Transverse colon (tissue), 3 donors: ENCODE results near the gene ELANE.

Experiments used
- CTCF ChIP-seq, 5 experiments: fragments of 200-600 bp in 3 of 5; fragments of 450-650 bp in 2 of 5; sonication (generic) in 3 of 5; IDR thresholded peaks; 1 replicate in 2 of 5; 2 replicates in 3 of 5; pipeline ENCODE4 v1.5.1; 2016 to 2017; ENCODE audit warnings: antibody characterized with exemption in 5 of 5, inconsistent platforms in 3 of 5, mild to moderate bottlenecking in 2 of 5, moderate library complexity in 1 of 5
- EP300 ChIP-seq: sonication (generic); formaldehyde crosslinking; IDR thresholded peaks from one replicate; pipeline ENCODE4 v1.6.1; 2017; ENCODE audit warnings: antibody characterized with exemption, low read depth
- POLR2A ChIP-seq: fragments of 450-650 bp; IDR thresholded peaks from one replicate; pipeline ENCODE4 v1.6.1; 2016; ENCODE audit warnings: antibody characterized with exemption, mild to moderate bottlenecking, moderate library complexity

GRCh38 chr19:805166-805551, 46.9 kb upstream of the ELANE start:
- no peak for TF ChIP-seq POLR2A
- peak in 1 of 5 experiments; percentile 29 for TF ChIP-seq CTCF (IDR thresholded peaks at IDR 0.05)
- TF ChIP-seq EP300, result no peak
